D721Med (cell line): ENCODE measurements around the gene FAM53B.

Experiments used
- DNase-seq: peaks from one replicate; pipeline ENCODE4 v3.0.0; 2011; ENCODE audit warnings: low spot score; ENCODE audit not compliant: insufficient read length
- FAIRE-seq: peaks from 2 replicates; lab custom pipeline; 2011; peaks lifted over from hg19 to GRCh38; lab: Jason Lieb, UNC
- TF ChIP-seq, protein P1 (sequence below): IDR thresholded peaks from 2 replicates; pipeline ENCODE4 v1.5.1; 2012; ENCODE audit warnings: mild to moderate bottlenecking, control low read depth; ENCODE audit not compliant: insufficient read depth; ENCODE audit errors: missing control alignments

Gene FAM53B

DNA sequence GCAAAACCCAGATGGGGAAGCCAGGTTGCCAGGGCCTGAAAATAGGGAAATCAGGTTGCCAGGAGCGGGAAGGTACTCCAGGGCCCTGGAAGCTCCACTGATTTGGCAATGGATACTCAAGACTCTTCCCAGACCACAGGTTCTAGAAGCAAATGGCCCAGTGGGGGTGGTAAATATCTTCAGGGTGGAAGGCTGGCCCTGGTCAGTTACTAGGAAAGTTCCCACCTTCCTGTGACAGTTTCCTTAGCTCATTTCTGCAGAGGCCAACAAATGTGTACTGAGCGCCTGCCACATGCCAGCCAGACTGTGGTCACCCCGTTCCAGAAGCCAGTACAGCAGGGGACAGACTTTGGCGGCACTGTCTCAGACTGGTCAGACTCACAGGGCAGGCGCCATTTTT lies 113.6 kb downstream of the FAM53B start:
- FAIRE-seq = no peak
- TF ChIP-seq, protein P1, sequence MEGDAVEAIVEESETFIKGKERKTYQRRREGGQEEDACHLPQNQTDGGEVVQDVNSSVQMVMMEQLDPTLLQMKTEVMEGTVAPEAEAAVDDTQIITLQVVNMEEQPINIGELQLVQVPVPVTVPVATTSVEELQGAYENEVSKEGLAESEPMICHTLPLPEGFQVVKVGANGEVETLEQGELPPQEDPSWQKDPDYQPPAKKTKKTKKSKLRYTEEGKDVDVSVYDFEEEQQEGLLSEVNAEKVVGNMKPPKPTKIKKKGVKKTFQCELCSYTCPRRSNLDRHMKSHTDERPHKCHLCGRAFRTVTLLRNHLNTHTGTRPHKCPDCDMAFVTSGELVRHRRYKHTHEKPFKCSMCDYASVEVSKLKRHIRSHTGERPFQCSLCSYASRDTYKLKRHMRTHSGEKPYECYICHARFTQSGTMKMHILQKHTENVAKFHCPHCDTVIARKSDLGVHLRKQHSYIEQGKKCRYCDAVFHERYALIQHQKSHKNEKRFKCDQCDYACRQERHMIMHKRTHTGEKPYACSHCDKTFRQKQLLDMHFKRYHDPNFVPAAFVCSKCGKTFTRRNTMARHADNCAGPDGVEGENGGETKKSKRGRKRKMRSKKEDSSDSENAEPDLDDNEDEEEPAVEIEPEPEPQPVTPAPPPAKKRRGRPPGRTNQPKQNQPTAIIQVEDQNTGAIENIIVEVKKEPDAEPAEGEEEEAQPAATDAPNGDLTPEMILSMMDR = no peak
- DNase-seq = no peak

DNA sequence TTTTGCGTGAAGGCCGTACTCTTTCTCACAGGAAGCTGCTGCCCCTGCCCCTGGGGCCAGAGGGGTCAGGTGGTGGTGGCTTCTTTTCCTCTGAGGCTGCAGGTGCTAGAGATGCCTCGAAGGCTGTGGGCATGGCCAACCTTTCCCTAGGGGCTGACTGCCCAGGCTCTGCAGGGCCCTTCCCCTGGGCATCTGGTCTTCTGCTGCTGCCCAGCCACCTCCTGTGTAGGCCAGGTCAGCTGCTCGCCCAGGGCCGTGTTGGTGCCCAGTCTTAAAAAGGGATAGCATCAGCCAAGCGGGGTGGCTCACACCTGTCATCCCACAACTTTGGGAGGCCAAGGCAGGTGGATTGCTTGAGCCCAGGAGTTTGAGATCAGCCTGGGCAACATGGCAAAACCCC lies 114.3 kb downstream of the FAM53B start:
- no peak for DNase-seq
- no peak for FAIRE-seq
- TF ChIP-seq, protein P1 = no peak

DNA sequence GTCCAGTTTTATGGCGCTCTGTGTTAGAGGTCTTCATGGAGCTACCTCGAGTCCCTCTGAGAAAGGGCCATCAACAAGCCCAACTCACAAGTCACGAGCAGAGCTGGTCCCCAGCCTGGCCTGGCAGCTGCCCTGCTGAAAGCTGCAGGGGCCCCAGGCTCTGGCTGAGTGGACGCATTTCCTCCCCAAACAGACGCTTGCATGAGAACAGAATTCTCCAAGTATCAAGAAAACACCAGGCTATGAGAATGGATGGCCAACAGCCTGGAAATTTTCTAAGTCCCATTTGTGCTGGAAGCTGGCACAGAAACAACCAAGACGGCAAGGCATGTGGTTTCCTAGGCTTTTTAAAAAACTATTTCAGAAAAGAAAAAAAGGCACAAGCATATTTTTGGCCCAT lies 114.8 kb downstream of the FAM53B start:
- TF ChIP-seq, protein P1 = no peak
- FAIRE-seq (no peak), DNase-seq (no peak)

DNA sequence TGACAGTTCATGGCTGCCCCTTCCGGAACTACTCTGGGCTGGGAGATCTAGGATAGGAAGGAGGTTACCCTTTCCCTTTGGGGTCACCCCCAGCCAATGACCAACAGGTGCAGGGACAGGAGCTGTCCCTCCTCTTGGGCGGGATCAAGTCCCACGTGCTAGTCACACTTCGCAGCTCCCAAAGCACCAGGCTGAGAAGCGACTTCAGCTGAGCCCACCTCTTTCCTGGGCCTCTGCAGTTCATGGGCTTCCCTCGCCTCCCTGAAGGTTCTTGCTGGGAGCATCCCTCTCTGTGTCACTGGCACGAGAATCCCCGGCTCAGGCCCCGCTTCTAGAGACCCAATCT lies 115.5 kb downstream of the FAM53B start:
- FAIRE-seq = no peak
- TF ChIP-seq, protein P1 = no peak
- no peak for DNase-seq

DNA sequence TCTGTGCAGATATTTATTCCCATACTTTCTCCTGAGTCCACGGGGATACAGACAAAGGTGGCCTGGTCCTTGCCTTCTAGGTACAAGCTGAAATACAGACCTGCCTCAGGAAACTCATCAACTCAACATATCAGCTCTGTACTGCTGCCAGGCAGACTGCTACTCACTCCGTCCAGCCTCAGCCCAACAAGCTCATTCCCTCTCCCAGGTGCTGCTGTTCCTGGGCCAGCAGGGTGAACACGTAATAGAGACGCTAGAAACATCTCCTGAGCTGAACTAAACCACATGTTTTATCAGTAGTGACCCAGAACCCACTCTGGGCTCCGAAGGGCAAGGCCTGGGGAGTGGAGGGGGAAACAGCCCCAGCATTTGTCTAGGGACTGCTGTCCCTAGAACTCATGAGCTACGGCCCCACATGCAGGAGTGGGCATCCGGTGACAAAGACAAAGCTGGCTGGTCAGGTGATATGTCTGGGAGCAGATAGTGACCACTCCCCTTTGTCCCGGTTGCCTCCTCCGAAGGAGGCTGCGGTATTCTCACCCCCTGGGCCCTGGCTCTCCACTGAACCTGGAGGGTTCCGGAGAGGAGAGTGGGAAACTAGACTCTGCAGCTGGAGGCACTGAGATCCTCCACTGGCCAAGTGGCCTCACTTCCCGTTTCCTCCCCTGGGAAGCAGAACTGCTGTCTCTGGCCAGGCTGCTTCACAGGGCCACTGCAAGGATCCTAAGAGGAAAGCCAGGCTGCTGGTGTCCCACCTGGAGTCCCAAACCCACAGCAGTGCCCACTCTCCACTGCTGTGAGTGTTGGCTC lies 116.1 kb downstream of the FAM53B start:
- DNase-seq = no peak

DNA sequence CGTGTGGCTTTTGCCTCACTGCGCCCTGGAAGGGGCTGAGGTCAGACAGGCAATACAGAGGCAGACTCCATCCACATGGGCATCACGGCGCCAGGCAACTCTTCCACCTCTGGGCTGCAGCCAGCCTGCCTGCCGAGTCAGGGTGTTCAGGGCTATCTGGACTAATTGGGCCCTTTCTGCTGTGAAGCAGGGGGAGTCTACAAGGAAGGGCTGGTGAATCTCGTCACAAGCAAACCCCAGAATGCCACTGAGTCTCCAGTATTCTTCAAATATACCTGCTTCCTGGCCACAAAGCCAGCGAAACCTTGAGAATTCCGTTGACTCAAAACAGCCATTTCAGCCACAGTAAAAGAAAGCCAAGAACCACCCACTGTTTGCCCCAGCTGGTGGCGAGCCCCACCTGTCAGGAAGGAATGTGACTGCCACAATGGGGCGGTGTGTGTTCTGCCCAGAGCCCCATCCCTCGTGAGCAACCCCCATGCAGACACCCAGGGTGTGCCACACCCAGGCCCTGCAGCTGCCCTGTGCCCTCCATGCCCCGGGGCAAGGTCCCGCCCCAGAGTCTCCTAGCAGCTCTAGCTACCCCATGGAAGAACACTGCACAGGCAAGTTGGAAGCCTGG lies 117.3 kb downstream of the FAM53B start:
- DNase-seq = no peak
- FAIRE-seq = no peak
- TF ChIP-seq, protein P1 = no peak

More for the DNA sequence above, 116.1 kb downstream of the FAM53B start:
- FAIRE-seq = no peak
- TF ChIP-seq, protein P1 = no peak

DNA sequence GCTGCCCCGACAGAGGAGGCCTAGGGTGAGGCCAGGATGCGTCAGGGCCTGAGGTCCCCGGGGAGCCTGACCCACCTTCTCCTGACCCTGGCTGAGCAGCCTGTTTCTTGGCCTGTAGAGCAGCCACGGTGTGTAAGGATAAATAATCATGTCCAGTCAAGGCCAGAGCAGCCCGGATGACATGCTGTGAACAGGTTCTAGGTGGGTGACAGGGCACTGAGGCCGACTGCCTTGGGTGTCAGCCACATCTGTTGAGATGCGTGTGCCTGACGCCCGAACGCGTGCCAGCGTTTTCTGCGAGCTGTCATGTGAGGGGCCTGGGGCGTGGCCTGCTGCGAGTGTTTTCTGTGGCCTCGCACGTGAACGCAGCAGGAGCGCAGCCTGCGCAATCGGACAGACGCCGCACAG lies 118.3 kb downstream of the FAM53B start:
- TF ChIP-seq, protein P1 = no peak
- DNase-seq (no peak), FAIRE-seq (no peak)
